ENCODE data around the gene EIF2S1.
"Not testable (repeated sequence)": the region's sequence is repeated elsewhere in the genome, so short reads cannot be mapped to it uniquely, and the experiment has no call there.

Gene EIF2S1

GRCh38 chr14:67411370-67411769 lies 51.2 kb downstream of the EIF2S1 start:
- DNase-seq (ENCODE audit: low read depth in 2 of 2) = no peak

DNA sequence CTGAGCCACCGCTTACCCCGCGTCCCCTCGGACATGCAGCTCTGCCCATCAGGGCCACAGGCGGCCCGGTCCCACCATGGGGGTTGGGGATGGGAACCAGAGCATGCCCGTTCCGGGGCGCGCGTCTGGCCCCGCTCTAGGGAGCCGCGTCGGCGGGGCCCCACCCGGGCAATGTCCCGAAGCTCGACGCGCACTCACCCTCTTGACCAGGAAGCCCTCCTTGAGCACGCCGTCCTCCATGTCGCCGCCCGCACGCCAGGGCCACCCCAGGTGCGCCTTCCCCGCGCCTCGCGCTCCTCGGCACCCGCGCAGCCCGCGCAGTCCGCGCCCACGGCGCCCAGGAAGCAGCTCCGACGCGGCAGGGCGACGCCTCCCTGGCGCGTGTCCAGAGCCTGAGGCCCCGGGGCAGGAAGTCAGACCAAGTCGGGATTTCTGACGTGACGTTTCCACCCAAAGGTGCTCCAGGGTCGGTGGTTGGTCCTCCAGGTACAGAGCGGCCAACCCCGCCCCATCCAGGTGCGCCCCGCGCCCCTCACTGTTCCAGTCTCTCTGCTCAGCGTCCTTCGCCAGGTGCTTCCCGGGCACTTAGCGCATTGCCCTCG lies 51.8 kb downstream of the EIF2S1 start, which contains the start of gene PLEK2:
TSS of gene PLEK2 (minus strand) at position 346 of the 602 bp plus-strand sequence. CDS start at position 240, 106 bp downstream.
- DNase-seq (ENCODE audit: low read depth in 2 of 2) = peak in 1 of 2 donors; percentile 21

- DNase-seq (ENCODE audit: low read depth in 2 of 2) = peak; percentile 19 to 30
Measured at GRCh38 chr14:67413806-67414769, 54.0 kb downstream of the EIF2S1 start.

DNA sequence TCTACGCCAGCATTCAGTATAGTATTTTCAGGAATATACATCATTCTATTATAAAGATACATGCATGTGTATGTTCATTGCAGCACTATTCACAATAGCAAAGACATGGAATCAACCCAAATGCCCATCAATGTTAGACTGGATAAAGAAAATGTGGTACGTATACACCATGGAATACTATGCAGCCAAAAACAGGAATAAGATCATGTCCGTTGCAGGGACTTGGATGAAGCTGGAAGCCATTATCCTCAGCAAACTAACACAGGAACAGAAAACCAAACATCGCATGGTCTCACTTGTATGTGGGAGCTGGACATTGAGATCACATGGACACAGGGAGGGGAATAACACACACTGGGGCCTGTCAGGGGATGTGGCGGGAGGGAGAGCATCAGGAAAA lies 55.5 kb downstream of the EIF2S1 start:
- DNase-seq (ENCODE audit: low read depth in 2 of 2) = not testable (repeated sequence)

GRCh38 chr14:67416085-67416484 lies 56.0 kb downstream of the EIF2S1 start:
- no peak for DNase-seq (ENCODE audit: low read depth in 2 of 2)

DNA sequence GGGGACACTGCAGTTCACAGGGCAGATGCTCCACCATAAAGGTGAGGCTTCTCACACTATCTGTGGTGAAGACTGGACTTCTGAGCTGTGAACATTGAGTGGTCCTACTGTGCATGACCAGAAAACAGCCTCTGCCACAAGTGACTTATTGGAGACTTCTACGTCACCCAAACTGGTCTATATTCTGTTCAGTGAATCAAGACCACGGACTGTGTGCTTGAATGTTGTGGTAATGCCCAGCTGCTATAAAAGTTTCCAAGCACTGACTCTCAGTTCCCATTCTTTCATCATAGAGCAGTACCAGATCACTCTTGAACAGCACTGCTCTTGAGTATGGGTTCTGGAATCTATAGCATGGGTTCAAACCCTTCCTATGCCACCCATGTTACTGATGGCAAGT lies 56.7 kb downstream of the EIF2S1 start:
- no peak for DNase-seq (ENCODE audit: low read depth in 2 of 2)

DNA sequence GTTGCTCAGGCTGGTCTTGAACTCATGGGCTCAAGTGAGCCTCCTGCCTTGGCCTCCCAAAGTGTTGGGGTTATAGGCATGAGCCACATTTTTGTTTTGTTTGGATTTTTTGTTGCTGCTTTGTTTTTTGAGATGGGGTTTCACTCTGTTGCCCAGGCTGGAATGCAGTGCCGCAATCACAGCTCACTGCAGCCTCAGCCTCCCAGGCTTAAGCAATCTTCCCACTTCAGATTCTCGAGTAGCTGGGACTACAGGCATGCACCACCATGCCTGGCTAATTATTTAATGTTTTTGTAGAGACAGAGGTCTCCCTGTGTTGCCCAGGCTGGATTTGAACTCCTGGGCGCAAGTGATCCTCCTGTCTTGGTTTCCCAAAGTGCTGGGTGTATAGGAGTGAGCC lies 57.5 kb downstream of the EIF2S1 start:
- no peak for DNase-seq (ENCODE audit: low read depth in 2 of 2)

DNA sequence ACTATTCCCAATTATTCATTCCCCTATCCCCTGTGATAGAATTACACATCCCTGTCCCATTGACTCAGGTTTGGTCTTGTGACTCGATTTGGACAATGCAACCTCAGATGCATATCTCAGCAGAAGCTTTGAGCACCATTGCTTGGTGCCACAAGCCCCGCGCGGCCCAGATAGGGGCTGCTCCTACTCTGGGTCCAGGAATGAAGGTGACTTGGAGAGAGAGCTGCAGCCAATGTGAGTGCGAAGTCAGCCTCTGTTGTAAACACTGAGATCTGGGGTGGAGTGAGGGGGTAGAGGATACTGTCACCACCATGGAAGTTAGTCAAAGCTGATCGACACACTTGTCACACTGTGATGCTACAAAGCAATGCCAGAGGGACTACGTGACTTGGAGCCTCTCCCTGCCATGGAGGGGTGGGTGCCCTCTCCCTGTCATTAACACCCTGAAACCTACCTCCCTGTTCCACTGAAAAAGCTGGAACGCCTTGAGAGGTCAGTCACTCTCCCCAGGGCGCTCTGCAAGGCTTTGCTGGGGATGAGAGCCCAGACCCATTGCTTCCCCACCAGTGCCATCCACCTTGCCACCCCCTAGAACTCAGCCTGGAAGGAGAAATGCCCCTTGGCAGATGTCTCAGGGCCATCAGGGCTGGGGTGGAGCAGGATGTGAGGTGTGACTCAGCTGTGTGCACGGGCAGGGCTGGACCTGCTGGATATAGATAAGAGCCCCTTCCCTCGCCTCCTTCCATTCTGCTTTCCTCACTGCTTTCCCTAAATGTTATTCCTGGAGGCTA lies 58.5 kb downstream of the EIF2S1 start:
- DNase-seq (ENCODE audit: low read depth in 2 of 2) = no peak

DNA sequence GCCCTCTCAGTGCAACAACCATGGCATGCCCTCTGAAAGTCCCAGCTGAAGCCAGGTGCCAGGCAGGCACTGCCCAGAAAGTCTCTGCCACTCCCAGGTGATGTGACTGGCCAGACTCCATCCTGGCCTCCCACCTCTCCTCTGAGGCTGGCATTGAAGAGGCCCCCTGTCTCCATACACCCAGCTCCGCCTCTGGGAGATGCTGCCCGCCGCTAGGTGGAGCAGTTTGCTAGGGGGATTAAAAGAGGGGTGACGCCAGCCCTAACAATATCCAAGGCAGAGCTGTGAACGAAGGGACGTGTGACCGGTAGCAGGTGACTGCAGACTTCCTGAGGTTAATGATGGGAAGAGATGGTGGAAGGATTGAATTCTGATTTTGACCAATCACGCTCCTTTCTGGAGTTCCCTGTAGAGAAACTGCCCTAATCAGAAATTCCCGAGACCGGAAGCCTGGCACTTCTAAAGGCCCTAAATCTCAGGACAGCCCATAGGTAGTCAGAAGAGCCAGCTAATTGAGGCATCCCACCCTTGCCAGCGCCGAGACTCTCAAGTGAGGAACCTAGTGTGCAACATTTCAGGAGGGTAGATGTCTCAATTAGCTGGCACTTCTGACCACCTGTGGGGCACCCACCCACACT lies 60.1 kb downstream of the EIF2S1 start:
- no peak for DNase-seq (ENCODE audit: low read depth in 2 of 2)

DNA sequence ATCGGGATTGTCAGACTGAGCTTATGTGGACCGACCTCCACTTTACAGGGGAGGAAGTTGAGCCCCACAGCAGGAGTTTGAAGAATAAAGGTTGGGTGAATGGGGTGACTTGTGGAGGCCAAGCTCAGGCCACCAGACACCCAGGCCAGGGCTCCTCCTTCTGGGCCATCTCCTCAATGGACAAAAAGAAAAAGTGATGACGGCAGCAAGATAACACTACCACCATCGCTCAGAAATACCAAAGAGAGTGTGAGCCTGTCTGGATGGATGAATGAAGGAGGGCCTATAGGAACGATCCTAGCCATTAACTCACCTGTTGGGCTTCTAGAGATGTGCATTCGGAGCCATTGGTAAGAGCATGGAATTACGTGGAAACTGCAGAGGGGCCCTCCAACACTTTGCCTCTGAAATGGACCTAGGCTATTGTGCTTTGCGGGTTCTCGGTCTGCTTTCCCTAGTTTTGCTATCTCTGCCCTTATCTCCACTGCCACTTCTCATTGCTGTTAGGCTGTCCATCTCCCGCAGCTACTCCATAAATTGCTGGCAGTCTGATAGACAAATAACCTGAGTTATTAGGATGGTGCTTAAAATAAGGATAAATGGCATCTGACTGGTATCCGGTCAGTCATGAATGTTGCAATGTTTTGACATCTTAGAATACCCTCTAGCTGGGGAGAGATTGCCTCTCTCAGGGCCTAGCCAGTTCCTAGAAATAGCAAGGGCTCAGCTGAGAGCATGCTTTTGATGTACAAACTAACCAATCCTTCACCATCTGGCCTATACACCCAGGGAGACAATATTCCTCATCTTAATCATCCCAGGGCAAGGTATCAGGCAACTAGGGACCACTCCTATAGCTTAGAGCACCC lies 61.5 kb downstream of the EIF2S1 start:
- DNase-seq (ENCODE audit: low read depth in 2 of 2) = no peak

- DNase-seq (ENCODE audit: low read depth in 2 of 2) = no peak
Measured at GRCh38 chr14:67423424-67423823, 63.3 kb downstream of the EIF2S1 start.

- no peak for DNase-seq (ENCODE audit: low read depth in 2 of 2)
Measured at GRCh38 chr14:67424539-67424938, 64.4 kb downstream of the EIF2S1 start.

- DNase-seq (ENCODE audit: low read depth in 2 of 2) = no peak
Measured at GRCh38 chr14:67425608-67426007, 65.5 kb downstream of the EIF2S1 start.

DNA sequence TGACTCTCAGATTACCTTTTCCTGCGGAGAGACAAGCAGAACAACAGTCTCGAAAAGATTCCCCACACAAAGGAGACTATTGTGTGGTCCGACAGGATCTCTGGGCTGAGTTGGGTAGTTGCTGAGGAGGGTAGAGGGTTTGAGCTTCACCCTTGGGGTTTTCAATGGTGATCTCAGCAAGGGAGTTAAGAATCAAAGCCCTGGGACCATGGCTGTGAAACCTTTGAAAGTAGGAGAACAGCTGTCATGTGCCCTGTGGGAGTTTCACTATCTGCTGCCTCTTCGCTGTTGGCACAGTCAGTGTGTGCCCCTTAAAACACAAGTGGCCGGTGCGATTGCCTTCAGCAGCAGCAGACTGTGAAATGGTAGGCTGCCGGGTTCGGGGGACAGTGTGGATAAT lies 66.0 kb downstream of the EIF2S1 start:
- no peak for DNase-seq (ENCODE audit: low read depth in 2 of 2)

- DNase-seq (ENCODE audit: low read depth in 2 of 2) = peak; percentile 51 to 59
Measured at GRCh38 chr14:67426983-67427606, 67.0 kb downstream of the EIF2S1 start.

DNA sequence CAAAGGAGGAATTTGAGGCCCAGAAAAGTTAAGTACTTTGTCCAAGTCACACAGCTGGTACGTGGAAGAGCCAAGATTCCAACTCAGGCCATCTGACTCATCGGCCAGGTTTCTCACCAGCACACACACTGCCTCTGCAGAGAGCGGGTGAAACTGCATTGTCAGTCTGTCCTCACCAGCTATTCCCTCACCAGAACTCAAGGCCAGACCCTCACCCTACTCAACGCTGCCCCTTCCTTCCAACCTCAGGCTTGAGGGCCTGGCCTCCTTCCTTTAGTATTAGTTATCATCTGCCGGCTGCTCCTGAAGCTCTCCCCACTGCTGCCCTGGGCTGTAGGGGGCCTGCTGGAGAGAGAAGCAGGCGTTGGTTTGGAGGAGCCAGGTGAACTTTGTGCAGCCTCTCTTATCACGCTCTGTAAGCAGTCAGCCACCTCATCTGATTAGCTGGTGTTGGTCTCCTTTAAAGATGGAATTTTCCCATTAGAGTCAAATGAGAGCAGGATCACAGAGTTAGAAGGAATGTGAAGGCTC lies 68.4 kb downstream of the EIF2S1 start:
- DNase-seq (ENCODE audit: low read depth in 2 of 2) = no peak

- no peak for DNase-seq (ENCODE audit: low read depth in 2 of 2)
Measured at GRCh38 chr14:67429510-67430205, 69.5 kb downstream of the EIF2S1 start.

- DNase-seq (ENCODE audit: low read depth in 2 of 2) = no peak
Measured at GRCh38 chr14:67432050-67432564, 72.0 kb downstream of the EIF2S1 start.

- no peak for DNase-seq (ENCODE audit: low read depth in 2 of 2)
Measured at GRCh38 chr14:67435603-67436002, 75.5 kb downstream of the EIF2S1 start.
